NCI-H2171 treated with DMSO at 0.1 percent for 48 hours (cell line): Measurements from ENCODE around the gene MAPK14.

ENCODE experiments used
- DNase-seq: peaks from one replicate; lab custom pipeline; 2025; lab: John Stamatoyannopoulos, UW

Gene MAPK14

DNA sequence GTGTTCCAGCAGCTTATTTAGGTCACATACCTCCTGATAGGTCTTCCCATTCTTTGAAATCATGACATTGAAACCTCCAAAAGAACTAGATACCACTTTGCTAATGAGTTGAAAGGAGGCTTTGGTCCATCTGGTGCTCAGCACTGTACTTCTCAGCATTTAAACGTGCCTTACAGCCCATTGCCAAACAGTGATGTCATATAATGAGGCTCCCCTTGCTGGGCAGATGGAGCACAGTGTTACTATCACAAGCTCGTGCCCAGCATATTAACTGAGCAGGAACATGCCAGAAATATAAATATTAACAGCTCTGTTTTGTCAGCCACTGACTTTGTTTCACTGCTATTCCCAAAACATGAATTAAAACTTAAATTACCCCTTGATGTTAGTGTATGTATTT, 77.2 kb downstream of the MAPK14 start:
- DNase-seq, result peak; percentile 84

DNA sequence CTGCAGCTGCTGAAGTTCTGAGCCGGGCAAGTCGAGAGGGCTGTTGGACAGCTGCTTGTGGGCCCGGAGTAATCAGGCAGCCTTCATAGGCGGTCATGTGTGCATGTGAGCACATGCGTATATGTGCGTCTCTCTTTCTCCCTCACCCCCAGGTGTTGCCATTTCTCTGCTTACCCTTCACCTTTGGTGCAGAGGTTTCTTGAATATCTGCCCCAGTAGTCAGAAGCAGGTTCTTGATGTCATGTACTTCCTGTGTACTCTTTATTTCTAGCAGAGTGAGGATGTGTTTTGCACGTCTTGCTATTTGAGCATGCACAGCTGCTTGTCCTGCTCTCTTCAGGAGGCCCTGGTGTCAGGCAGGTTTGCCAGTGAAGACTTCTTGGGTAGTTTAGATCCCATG, 81.5 kb downstream of the MAPK14 start:
- DNase-seq, result no peak

DNA sequence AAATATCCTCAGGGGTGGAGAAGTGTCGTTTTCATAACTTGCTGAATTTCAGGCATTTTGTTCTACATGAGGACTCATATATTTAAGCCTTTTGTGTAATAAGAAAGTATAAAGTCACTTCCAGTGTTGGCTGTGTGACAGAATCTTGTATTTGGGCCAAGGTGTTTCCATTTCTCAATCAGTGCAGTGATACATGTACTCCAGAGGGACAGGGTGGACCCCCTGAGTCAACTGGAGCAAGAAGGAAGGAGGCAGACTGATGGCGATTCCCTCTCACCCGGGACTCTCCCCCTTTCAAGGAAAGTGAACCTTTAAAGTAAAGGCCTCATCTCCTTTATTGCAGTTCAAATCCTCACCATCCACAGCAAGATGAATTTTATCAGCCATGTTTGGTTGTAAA, 82.4 kb downstream of the MAPK14 start:
- DNase-seq, result no peak

DNA sequence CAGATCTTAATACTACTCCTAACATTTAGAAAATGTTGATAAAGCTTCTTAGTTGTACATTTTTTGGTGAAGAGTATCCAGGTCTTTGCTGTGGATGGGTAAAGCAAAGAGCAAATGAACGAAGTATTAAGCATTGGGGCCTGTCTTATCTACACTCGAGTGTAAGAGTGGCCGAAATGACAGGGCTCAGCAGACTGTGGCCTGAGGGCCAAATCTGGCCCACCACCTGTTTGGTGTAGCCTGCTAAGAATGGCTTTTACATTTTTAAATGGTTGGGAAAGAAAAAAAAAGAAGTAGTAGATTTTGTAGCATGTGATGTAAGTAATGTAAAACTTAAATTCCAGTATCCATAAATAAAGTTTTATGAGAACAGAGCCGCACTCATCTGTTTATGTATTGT, 83.3 kb downstream of the MAPK14 start:
- no peak for DNase-seq

DNA sequence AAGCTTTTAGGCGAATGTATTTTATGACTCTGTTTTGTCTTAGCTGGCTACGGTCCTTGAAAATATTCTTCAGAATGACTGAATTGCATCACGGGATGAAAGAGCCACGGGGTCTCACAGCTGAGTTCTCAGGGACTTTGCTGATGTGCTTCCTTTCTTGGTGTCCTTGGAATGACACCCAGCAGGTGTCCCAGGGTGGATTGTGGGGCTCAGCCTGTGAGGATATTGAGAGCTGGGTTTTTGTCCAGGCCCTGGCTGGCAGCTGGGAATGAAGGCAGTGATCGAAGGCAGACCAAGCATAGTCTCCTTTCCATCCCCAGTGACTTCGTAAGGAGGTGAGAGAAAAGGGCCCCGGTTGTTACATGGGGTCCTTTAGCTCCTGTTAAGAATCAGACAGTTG, 83.9 kb downstream of the MAPK14 start:
- no peak for DNase-seq

DNA sequence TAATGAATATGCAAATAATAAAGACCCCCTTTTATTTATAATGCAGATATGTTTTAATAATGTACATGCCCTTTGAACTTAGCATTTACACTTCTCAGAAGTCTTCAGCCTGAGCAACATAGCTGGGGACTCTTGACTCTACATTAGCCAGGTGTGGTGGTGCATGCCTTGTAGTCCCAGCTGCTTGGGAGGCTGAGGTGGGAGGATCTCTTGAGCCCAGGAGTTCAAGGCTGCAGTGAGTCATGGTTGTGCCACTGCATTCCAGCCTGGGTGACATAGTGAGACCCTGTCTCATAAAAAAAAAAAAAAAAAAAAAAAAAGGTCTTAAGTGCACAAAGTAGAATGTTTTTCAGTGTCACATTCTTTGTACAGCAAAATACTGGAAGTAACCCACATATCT, 85.4 kb downstream of the MAPK14 start:
- no peak for DNase-seq

DNA sequence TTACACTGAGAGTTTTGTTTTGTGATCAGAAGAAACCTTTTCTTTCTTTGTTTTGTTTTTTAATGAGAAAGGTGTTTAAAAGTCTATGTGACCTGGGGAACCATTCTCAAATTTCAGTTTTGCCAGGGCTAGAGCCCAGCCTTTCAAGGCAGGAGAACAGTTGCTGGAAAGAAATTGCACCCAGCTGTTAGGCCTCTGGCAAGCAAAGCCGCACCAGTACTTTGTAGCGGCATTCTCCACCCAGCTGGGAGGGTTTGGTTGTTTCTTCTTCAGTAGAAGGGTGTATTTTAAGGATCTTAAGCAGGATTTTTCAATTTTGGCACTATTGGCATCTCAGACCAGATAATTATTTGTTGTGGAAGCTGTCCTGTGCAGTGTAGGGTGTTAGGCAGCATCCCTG, 86.1 kb downstream of the MAPK14 start:
- peak; percentile 40 for DNase-seq

DNA sequence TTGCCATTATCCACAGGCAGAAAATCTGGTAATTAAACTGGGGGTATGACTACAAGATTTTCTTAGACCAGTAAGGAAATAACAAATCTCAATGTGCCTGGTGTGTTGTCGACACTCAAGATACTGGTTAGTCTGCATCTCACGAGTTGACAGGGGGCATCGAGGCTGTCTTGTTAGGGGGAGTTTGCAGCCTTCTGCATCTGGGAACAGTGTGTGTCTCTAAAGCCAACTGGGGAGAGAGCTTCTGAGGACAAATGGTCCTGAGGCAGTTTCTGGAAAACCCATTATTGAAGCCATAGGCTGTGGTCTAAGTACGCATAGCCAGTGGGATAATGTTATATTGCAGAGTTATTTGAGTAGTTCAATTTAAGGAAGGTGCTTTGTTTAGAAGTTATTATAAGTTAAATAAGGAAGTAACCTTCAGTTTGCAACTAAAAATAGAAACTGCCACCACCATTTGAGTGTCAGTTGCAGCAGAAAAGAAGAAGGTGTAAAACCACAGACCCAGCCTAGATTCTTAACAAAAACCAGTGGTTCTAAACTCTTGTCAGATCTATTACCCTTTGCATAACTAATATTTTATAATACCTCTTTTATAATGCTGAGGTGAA, 87.3 kb downstream of the MAPK14 start:
- no peak for DNase-seq

DNA sequence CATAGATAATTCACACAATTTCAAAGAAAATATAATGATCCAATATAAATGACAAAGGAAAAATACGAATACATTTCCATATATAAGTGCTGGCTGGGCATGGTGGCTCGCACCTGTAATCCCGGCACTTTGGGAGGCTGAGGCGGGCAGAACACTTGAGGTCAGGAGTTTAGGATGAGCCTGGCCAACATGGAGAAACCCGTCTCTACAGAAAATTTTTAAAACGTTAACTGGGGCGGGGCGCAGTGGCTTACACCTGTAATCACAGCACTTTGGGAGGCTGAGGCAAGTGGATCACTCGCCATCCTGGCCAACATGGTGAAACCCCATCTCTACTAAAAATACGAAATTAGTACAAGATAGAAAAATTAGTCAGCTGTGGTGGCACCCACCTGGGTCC, 87.8 kb downstream of the MAPK14 start:
- DNase-seq, result no peak

DNA sequence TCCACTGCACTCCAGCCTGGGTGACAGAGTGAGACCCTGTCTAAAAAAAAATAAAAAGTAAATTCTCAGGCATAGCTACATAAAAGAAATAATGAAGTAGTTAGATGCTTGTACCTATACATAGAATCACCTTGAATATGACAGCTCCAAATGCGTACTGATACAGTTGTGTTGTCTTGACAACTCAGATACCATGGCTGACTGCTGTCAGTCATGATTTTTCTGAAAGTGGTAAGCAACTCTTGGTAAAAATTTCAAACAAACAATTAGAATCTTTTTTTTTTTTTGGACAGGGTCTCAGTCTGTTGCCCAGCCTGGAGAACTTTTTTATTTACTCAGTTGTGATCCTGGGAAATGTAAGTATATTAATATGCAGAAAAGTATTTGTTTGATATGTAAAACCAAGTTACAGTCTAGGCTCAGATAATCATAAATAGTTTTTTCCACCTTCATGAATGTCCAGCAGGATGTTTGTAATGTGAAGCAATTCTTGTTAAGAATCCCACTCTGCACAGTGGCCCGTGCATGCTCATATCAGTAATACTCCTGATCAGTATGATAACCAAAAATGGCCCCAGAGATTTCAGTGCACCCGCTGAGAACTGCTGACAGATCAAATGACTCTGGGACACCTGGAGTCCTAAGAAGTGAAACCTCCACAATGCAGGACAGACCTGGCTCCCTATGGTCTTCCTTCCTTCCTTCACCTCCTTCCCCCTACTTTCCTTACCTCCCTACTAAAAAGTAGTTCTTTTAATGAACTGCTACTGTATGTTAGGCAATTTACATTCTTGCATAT, 88.7 kb downstream of the MAPK14 start:
- DNase-seq, result no peak

DNA sequence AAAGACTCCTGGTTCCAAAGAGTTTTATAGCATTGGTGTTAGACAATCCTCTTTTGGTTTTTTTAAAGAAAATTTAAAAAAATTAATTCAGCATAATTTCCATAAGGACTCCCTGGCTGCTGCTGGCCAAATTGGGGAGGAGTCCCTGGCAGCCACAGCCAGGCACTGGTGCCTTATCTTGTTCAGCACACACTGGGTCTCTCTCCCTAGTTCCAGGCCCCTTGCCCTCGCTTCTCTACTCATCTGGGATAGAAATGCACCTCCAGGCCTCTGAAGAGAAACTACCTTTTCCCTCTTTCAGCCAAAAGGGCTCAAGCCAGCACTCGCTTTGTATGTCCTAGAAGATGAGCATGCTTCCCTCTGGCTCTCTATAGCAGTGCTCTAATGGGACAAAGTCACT, 89.3 kb downstream of the MAPK14 start:
- no peak for DNase-seq

DNA sequence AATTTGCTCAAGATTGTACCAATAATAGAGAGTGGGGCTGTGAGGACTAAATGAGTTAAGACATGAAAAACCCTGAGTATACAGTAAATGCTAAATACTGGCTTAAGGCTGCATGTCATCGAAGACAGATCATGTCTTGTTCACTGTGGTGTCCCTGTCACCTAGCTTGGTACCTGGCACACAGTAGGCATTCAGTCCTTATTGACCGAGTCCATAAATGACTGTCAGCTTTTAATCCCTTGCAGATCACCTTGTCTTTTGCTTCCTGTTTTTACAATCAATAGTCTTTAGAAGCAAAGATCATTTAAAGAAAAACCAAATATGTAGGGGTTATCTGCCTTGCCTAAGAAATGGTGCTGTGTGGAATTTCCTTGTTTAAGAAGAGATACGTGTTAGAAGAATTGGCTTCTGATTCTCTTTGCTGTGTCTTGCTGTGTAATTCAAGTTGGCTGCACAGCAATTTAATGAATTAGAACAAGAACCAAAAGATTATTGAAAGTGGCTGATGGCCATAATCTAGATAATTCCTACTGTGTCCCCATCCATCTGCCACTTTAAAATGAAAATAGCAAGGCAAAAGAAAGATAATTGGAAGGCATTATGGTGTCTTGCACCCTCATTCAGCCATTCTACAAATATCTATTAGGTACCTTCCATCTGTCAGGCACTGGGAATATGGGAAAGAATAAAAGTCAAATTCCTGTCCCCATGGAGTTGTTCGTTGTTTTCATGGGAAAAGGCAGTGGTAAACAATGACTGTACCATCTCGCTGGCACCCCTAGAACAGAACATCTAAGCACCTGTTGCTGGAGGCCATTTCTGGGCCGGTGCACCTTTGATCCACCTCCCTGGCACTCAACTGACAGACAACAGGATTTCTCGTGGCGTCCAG, 90.3 kb downstream of the MAPK14 start:
- no peak for DNase-seq

DNA sequence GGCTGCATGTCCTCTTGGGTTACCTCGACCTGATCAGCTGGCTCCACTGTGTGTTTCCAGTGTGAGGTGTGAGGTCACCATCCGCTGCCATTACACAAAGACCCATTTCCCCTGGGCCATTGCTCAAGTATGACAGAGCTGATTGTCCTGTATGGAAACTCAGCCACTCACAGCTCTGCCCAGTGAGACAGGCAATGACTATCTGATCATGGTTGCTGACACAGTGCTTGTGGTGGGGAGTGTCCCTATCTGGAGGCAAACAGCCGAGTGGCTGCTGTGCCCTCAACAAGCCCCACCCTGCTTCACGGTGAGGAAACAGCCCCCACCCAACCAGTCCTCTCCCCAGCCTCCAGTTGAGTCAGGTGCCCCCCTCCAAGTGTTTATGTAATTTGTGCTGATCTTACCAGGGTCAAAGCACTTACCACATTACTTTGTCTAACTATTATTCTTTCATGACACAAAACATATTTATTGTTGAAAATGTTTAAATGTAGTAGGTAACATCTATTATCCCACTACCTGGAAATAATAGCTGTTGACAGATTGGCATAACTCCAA, 91.0 kb downstream of the MAPK14 start:
- DNase-seq, result no peak

DNA sequence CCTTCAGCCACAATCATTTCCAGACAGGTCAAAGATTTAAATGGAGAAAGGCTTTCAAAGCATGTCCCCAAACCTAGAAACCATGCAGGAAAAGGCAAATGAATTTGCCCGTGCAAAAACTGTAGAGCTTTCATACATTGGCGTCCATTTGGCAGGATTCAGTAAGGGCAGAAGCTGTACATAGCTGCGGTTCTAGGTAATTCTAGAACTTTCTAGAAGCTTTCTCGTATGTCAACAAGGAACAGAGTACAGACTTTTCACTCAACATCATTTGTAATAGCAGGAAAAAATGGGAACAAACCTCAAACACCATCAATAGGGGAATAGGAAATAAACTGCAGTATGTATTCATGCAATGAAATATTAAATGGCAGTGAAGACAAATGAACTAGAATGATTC, 91.6 kb downstream of the MAPK14 start:
- no peak for DNase-seq

DNA sequence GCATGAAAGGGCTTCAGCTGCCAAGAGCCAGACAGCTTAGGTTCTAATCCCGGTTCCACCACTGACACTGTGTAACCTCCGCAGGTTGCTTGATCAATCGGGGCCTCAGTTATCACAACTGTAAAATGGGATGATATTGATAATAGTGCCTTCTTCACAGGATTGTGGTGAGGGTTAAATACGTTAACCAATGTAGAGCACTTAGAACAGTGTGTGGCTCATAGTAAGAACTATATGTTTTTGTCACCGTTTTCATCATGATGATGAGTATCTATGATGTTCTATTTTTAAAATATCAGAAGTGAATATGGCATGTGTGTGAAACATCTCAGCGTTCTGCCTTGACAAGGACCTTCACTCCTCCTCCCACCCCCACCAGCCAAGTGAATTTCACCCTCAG, 92.4 kb downstream of the MAPK14 start:
- DNase-seq, result no peak

DNA sequence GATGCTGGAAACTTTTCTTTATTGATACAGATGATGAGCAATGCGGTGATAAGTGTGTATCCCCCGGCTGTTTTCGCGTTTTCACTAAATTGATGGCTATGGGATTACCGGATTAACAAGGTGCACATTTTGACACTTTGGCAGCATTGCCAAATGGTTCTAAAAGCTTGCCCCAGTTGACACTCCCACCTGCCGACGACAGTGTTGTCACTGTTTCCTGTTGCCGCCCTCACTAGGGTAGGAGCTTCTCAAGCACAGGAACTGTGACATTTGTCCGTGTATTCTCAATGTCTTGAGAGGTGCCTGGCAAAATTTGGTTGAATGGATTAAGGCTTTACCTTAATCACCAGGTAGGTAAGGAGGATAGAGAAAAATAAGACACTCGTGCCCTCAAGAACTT, 92.9 kb downstream of the MAPK14 start:
- no peak for DNase-seq

DNA sequence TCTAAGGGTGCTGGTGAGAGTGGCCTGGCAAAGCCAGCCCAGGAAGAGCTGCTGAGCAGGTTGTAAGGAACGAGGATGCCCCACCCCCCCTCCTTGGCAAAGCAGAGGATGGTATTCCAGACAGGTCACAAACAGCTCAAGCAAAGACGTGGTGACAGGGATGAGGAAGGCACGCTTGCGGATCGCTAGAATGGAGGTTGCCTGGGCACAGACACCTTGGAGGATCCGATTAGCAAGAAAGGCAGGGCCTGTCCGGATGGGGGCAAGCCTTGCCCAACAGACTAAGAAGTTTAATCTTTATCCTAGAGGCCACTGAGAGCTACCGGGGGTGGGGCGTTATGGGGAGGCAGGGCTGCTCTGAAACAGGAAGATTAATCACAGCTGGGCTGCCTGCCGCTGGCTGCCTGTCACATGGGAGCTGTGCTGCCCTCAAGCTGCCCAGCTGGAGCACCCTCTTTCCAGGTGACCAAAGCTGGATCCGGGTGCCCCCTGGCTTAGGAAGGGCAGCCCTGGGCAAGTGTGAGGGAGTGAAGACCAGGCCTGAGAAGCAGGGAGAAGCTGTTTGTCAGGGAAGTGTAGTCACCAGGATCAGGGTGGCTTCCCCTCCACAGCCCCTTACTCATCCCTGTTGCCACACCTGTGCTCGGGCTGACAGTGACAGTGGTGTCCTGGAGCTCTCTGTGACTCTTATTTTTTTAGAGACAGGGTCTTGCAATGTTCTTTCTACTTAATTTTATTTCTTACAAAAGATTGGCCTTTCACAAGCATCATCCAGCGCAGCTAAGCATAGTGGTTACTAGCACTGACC, 93.6 kb downstream of the MAPK14 start:
- no peak for DNase-seq

DNA sequence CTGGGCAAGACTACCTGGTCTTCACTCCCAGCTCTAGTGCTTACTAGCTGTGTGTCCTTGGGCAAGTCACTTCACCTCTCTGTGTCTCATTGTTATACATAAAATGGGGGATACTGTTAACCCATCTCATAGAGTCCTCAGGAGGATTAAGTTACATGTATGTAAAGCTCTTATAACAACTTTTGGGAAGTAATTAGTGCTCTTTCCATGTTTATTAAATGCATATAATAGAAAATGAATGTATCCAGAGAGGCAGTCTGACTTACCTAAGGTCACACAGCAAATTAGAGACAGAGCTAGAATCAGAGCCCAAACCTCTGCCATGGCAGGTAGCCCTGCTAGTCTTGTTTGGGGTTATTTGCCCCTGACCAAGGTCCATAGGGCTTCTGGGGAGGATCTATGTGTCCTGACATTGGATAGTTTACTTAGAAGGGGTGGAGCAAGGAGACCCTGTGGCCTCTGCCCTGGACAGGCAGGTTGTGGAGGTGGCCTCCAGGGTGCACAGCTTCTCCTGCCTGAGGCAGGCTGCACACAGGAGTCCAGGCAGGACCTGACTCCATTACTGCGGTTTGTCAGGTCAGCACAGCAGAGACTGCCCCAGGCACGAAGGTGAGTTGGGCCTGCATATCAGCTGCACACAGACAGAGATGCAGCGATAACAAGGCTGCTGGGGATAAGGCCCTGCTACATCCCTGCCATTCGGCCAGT, 94.3 kb downstream of the MAPK14 start:
- no peak for DNase-seq

DNA sequence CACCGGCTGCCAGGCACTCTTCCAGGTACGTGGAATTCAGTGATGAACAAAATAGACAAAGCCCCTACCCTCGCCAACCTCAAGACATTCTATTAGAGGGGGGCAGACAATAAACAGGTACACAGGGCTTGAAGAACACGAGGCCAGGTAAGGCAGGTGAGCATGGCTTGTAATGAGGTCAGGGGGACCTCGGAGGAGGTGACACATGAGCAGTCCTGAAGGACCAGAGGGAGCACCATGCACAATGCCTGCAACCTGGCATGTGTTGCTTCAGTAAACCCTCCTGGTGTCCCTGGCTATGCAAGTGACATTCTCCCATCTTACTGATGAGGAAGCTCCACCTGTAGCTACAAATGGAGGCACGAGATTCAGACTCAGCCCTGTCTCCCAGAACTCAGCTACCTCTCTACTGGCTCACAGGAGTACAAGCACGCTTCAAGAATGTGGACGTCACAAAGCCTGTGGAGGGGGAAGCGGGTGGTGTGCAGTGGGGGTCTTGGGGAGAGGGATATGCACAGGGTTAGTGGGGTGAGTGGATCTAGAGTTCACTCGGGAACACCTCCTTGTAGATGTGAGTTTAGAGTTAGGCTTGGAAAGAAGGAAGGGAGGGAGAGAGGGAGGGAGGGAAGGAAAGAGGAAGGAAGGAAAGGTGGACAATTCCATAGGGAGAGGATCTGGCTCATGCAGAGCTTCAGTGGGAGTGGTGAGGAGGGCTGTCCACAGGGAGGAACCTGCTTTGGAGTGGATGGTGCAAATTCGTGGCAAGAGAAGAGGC, 95.1 kb downstream of the MAPK14 start:
- no peak for DNase-seq
